ENCODE measurements around the gene LTA.
A peak's percentile ranks its signal among the peaks of the same experiment; 100 is the strongest.

The LTA gene

DNA sequence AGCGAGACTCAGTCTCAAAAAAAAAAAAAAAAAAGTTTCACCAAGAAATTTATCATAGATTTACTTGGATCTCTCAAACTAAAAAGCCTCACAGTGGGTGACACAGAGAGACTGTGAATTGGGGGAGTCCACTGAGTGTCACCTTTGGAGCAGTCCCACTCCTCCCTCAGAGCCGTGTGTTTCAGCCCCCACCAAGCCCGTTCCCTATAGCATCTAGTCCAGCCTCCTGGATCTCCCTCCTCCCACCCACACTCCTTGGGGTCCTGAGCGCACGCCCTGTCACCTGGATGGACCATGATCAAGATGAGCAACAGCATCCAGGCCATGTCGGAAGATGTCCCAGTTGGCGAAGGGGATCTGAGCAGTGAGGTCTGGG, 20.3 kb downstream of the LTA start:
- Histone ChIP-seq H3K4me1 (no peaks in the 10 kb centered on the region), H3K9me3 (no peaks in the 10 kb centered on the region), H3K27ac (no peak overlapping the region), H3K27me3 (peaks cover 0 to 12% of the 10 kb centered on the region in 2 donors), H3K4me3 (no peak overlapping the region), H3K36me3 (no peaks in the 10 kb centered on the region)
- TF ChIP-seq, protein P1, sequence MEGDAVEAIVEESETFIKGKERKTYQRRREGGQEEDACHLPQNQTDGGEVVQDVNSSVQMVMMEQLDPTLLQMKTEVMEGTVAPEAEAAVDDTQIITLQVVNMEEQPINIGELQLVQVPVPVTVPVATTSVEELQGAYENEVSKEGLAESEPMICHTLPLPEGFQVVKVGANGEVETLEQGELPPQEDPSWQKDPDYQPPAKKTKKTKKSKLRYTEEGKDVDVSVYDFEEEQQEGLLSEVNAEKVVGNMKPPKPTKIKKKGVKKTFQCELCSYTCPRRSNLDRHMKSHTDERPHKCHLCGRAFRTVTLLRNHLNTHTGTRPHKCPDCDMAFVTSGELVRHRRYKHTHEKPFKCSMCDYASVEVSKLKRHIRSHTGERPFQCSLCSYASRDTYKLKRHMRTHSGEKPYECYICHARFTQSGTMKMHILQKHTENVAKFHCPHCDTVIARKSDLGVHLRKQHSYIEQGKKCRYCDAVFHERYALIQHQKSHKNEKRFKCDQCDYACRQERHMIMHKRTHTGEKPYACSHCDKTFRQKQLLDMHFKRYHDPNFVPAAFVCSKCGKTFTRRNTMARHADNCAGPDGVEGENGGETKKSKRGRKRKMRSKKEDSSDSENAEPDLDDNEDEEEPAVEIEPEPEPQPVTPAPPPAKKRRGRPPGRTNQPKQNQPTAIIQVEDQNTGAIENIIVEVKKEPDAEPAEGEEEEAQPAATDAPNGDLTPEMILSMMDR (IDR thresholded peaks at IDR 0.05), result no peak
- intact Hi-C loops (cut with DNase I; ENCODE audit: low total_unique reads), result no loop called here
- DNase-seq, result no peak

DNA sequence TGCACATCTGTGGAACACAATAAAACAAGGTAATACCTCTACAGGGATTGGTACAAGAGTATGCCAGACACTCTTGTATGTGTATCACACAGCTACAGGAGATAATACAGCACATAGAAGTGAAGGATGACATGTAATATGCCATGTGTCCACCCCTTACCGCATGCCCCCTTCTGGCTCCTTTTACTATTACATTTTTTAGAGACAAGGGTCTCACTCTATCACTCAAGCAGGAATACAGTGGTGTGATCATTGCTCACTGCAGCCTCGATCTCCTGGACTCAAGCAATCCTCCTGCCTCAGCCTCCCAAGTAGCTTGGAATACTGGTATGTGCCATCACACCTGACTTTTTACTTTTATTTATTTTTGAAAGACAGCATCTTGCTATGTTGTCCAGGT, 24.9 kb downstream of the LTA start:
- no peak overlapping the region for H3K4me3 ChIP-seq
- H3K36me3 ChIP-seq, result no peaks in the 10 kb centered on the region
- TF ChIP-seq, protein P1 (IDR thresholded peaks at IDR 0.05), result peak in 1 of 2 experiments; percentile 38
- H3K27ac ChIP-seq, result no peak overlapping the region
- no peaks in the 10 kb centered on the region for H3K9me3 ChIP-seq
- no peaks in the 10 kb centered on the region for H3K4me1 ChIP-seq
- no peak for DNase-seq
- H3K27me3 ChIP-seq, result no peaks in the 10 kb centered on the region
- intact Hi-C loops (cut with DNase I; ENCODE audit: low total_unique reads), result no loop called here

DNA sequence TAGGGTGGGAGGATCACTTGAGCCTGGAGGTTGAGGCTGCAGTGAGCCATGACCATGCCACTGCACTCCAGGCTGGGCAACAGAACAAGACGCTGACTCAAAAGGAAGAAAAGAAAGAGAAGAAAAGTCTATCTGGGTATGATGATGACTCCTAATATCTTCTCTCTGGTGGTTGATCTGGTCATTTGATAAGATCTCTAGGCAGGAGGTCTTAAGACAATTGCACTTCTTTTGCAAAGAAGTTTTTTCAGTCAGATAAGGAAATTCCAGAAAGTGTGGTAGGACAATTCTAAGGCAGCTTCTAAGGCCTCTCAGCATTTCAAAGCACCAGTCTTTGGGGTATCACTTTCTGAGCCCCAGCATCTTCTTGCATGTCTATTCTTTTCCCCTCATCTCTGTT, 35.2 kb downstream of the LTA start:
- no peaks in the 10 kb centered on the region for H3K27me3 ChIP-seq
- H3K4me1 ChIP-seq, result no peaks in the 10 kb centered on the region
- no peak overlapping the region for H3K4me3 ChIP-seq
- intact Hi-C loops (cut with DNase I; ENCODE audit: low total_unique reads), result no loop called here
- DNase-seq, result no peak
- H3K27ac ChIP-seq, result no peak overlapping the region
- no peaks in the 10 kb centered on the region for H3K9me3 ChIP-seq
- no peaks in the 10 kb centered on the region for H3K36me3 ChIP-seq
- TF ChIP-seq, protein P1 (IDR thresholded peaks at IDR 0.05), result no peak

DNA sequence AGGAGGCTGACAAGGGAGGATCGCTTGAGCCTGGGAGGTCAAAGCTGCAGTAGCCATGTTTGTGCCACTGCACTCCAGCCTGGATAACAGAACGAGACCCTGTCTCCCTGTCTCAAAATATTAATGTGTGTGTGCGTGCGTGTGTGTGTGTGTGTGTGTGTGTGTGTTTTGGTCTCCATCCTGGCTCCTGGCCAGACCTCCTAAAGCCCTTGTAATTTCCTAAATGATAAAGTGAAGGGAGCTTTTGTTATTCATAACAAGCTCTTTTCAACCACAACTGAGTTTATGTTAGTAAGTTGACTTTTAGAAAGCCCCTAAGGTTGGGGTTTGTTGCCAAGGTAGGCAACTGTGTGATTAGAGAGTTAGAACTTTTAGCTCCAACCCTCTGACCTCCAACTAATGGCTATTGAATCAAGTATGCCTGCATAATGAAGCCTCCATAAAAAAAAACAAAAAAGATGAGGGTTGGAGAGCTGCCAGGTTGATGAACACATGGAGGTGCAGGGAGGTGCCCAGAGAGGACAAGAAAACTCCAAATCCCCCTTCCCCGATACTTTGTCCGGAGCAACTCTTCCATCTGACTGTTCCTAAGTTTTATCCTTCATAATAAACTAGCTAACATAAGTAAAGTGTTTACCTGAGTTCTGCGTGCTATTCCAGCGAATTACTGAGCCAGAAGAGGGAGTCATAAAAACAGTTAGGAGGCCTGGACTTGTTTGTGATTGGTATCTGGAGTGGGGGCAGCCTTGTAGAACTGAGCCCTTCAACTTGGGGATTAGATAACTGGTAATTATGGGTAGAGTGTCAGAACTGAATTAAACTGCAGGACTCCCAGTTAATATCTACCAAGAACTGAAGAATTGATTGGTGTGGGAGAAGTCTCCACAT, 37.7 kb downstream of the LTA start:
- intact Hi-C loops (cut with DNase I; ENCODE audit: low total_unique reads), result no loop called here
- Histone ChIP-seq H3K27ac (no peak overlapping the region), H3K27me3 (no peaks in the 10 kb centered on the region), H3K4me1 (no peaks in the 10 kb centered on the region), H3K9me3 (no peaks in the 10 kb centered on the region), H3K4me3 (no peak overlapping the region), H3K36me3 (no peaks in the 10 kb centered on the region)
- DNase-seq, result no peak
- TF ChIP-seq, protein P1 (IDR thresholded peaks at IDR 0.05), result no peak

DNA sequence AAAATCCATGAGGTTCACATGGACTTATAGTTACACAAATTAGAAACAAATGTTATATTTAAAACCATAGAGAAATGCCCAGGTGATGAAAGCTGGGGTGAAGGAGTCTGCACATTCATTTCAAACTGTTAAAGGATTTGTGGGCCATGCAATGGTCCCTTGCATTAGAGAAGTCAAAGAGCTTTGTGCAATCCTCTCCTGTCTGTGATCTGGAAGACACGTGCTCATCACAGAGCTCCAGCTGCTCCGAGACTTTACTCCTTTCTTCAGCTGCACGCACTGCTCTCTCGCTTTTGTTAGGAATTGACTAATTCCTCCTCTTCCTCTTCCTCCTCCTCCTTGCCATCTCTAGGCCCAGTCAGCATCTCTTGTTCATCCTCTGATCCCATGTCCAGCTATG, 38.9 kb downstream of the LTA start:
- intact Hi-C loops (cut with DNase I; ENCODE audit: low total_unique reads), result no loop called here
- Histone ChIP-seq H3K4me1 (no peaks in the 10 kb centered on the region), H3K27ac (no peak overlapping the region), H3K27me3 (no peaks in the 10 kb centered on the region), H3K4me3 (no peak overlapping the region), H3K9me3 (no peaks in the 10 kb centered on the region), H3K36me3 (no peaks in the 10 kb centered on the region)
- no peak for DNase-seq
- TF ChIP-seq, protein P1 (IDR thresholded peaks at IDR 0.05), result no peak

All from tibial artery (tissue), 4 donors.